HepG2 (cell line): ENCODE measurements around the gene GDF15. TPM values are rescaled to one million over a fixed set of nuclear protein-coding genes. Genes with fewer than 3 reads are reported as not detected.

Experiments
- BHLHE40 ChIP-seq: IDR thresholded peaks from 2 replicates; pipeline ENCODE4 v1.6.1; 2011; ENCODE audit warnings: low read length, improper control_type of control experiment
- CEBPB ChIP-seq: IDR thresholded peaks from 2 replicates; pipeline ENCODE4 v1.6.1; 2011; ENCODE audit warnings: low read depth, low read length, improper control_type of control experiment, borderline replicate concordance
- GATAD2A ChIP-seq: IDR thresholded peaks from 2 replicates; pipeline ENCODE4 v1.6.1; 2016
- HNF1A ChIP-seq, 2 experiments: sonication (generic) in 1 of 2; formaldehyde crosslinking in 1 of 2; IDR thresholded peaks; 2 replicates each; pipeline versions ENCODE4 v1.4.0 to v1.6.1; 2016 to 2020; ENCODE audit warnings: borderline replicate concordance in 1 of 2, low read depth in 1 of 2, mild to moderate bottlenecking in 1 of 2, missing genetic modification reagents in 1 of 2
- HOXA3 ChIP-seq: sonication (generic); formaldehyde crosslinking; IDR thresholded peaks from 2 replicates; pipeline ENCODE4 v1.5.0; 2020; ENCODE audit warnings: missing genetic modification reagents
- KDM1A ChIP-seq: IDR thresholded peaks from 2 replicates; pipeline ENCODE4 v1.6.1; 2016; ENCODE audit warnings: missing compliant biosample characterization
- KLF16 ChIP-seq, 2 experiments: sonication (generic) in 1 of 2; formaldehyde crosslinking in 1 of 2; IDR thresholded peaks; 2 replicates each; pipeline versions ENCODE4 v1.6.1 to v1.8.0; 2016 to 2023; ENCODE audit warnings: missing genetic modification reagents in 2 of 2, missing compliant biosample characterization in 1 of 2
- MAX ChIP-seq: IDR thresholded peaks from 2 replicates; pipeline ENCODE4 v1.6.1; 2012; ENCODE audit warnings: inconsistent platforms
- NR2F6 ChIP-seq, 2 experiments: IDR thresholded peaks; 2 replicates each; pipeline ENCODE4 v1.6.1; 2016; ENCODE audit warnings: antibody characterized with exemption in 1 of 2, mild to moderate bottlenecking in 1 of 2
- SSRP1 ChIP-seq: IDR thresholded peaks from 2 replicates; pipeline ENCODE4 v1.6.1; 2016; ENCODE audit warnings: control low read depth
- TCF12 ChIP-seq, 2 experiments: fragments of 450-650 bp in 1 of 2; sonication (generic) in 1 of 2; formaldehyde crosslinking in 1 of 2; IDR thresholded peaks; 2 replicates each; pipeline versions ENCODE4 v1.6.1 to v1.8.0; 2017 to 2022; ENCODE audit warnings: antibody characterized with exemption in 1 of 2, mild to moderate bottlenecking in 1 of 2, missing genetic modification reagents in 1 of 2, moderate library complexity in 1 of 2
- TEAD3 ChIP-seq: optimal IDR thresholded peaks from 2 replicates; pipeline ENCODE3; 2016; ENCODE audit warnings: borderline replicate concordance
- ZBTB37 ChIP-seq: sonication (generic); formaldehyde crosslinking; IDR thresholded peaks from 2 replicates; pipeline ENCODE4 v1.4.0; 2020; ENCODE audit warnings: mild to moderate bottlenecking, missing genetic modification reagents
- ZBTB43 ChIP-seq: sonication (generic); formaldehyde crosslinking; conservative IDR thresholded peaks from 2 replicates; pipeline ENCODE4 v1.4.0; 2020; ENCODE audit warnings: missing genetic modification reagents
- ZMYM4 ChIP-seq: sonication (generic); formaldehyde crosslinking; IDR thresholded peaks from 2 replicates; pipeline ENCODE4 v1.8.1; 2023; ENCODE audit warnings: mild to moderate bottlenecking, missing genetic modification reagents
- ZNF460 ChIP-seq: sonication (generic); formaldehyde crosslinking; IDR thresholded peaks from 2 replicates; pipeline ENCODE4 v1.5.1; 2020; ENCODE audit warnings: missing genetic modification reagents, mild to moderate bottlenecking, borderline replicate concordance
- ZNF572 ChIP-seq: sonication (generic); formaldehyde crosslinking; IDR thresholded peaks from 2 replicates; pipeline ENCODE4 v1.5.1; 2020; ENCODE audit warnings: mild to moderate bottlenecking, missing genetic modification reagents
- ZNF598 ChIP-seq: sonication (generic); formaldehyde crosslinking; IDR thresholded peaks from 2 replicates; pipeline ENCODE4 v1.5.1; 2020; ENCODE audit warnings: mild to moderate bottlenecking, missing genetic modification reagents, borderline replicate concordance
- polyA plus RNA-seq, 8 experiments: library from polyadenylated mRNA; depleted of rRNA in 3 of 8; stranded (reverse) in 7 of 8; unstranded in 1 of 8; fragments of >200 nt; fragmentation: Illumina TruSeq in 4 of 8; extraction: Trizol in 4 of 8; gene quantifications; 2 replicates each; pipeline versions ENCODE4 v1.2.1 to v1.2.3, GENCODE V29; 2011 to 2016; ENCODE audit warnings: low read depth in 4 of 8, missing spikeins in 1 of 8, mixed read lengths in 1 of 8; ENCODE audit not compliant: insufficient read depth in 1 of 8
- total RNA-seq, 5 experiments: library from RNA; depleted of rRNA; stranded (reverse); fragments of >200 nt; fragmentation: Illumina TruSeq; extraction: Trizol; gene quantifications; 2 replicates each; pipeline ENCODE4 v1.2.3, GENCODE V29; 2016; ENCODE audit warnings: low read depth in 1 of 5
- TF ChIP-seq, protein P1 (sequence below): sonication (generic); formaldehyde crosslinking; IDR thresholded peaks from 2 replicates; pipeline ENCODE4 v1.4.0; 2020; ENCODE audit warnings: missing genetic modification reagents, borderline replicate concordance

GDF15 gene
- total and polyA plus RNA-seq, 2 of the 13 experiments (the other 11 are each of a cell fraction or from before 2014, with no cell fraction given): 146 to 422 TPM

GRCh38 chr19:18362934-18363542, 22.9 kb upstream of the GDF15 start (continued):
- TF ChIP-seq, protein P1, sequence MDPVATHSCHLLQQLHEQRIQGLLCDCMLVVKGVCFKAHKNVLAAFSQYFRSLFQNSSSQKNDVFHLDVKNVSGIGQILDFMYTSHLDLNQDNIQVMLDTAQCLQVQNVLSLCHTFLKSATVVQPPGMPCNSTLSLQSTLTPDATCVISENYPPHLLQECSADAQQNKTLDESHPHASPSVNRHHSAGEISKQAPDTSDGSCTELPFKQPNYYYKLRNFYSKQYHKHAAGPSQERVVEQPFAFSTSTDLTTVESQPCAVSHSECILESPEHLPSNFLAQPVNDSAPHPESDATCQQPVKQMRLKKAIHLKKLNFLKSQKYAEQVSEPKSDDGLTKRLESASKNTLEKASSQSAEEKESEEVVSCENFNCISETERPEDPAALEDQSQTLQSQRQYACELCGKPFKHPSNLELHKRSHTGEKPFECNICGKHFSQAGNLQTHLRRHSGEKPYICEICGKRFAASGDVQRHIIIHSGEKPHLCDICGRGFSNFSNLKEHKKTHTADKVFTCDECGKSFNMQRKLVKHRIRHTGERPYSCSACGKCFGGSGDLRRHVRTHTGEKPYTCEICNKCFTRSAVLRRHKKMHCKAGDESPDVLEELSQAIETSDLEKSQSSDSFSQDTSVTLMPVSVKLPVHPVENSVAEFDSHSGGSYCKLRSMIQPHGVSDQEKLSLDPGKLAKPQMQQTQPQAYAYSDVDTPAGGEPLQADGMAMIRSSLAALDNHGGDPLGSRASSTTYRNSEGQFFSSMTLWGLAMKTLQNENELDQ: no peak
- 0 out of 2 replicates have a peak, but pooled peaks have one; percentile 33 for TF ChIP-seq SSRP1 (CRISPR knock-in tag)
- peak; percentile 7; the same call in 1 of the 2 replicates for TF ChIP-seq ZNF598 (CRISPR knock-in tag)
- peak; percentile 91; the same call in 1 of the 2 replicates for TF ChIP-seq KDM1A
- peak; percentile 79 for TF ChIP-seq ZNF460
- TF ChIP-seq KLF16 (CRISPR knock-in tag; IDR thresholded peaks at IDR 0.05): 0 out of 4 replicates have a peak, but pooled peaks of 1 of the 2 experiments have one; percentile 36
- 0 out of 2 replicates have a peak, but pooled peaks have one; percentile 13 for TF ChIP-seq HOXA3
- peak; percentile 53; the same call in 1 of the 2 replicates for TF ChIP-seq CEBPB
- peak; percentile 82 for TF ChIP-seq NR2F6 (IDR thresholded peaks at IDR 0.05)
- TF ChIP-seq NR2F6 (CRISPR knock-in tag; IDR thresholded peaks at IDR 0.05): peak; percentile 92
- 0 out of 2 replicates have a peak, but pooled peaks have one; percentile 56 for TF ChIP-seq ZBTB37
- no peak for TF ChIP-seq TCF12 (IDR thresholded peaks at IDR 0.05)
- TF ChIP-seq TCF12 (CRISPR knock-in tag; IDR thresholded peaks at IDR 0.05): 0 out of 2 replicates have a peak, but pooled peaks have one; percentile 81
- no peak for TF ChIP-seq HNF1A (IDR thresholded peaks at IDR 0.05; ENCODE audit: low read depth)
- peak; percentile 44; the same call in 1 of the 2 replicates for TF ChIP-seq HNF1A (CRISPR knock-in tag; IDR thresholded peaks at IDR 0.05; ENCODE audit: borderline replicate concordance)
- TF ChIP-seq BHLHE40: peak; percentile 90
- peak; percentile 49 for TF ChIP-seq ZMYM4 (CRISPR knock-in tag)
- peak; percentile 67 for TF ChIP-seq TEAD3 (CRISPR knock-in tag)
- 0 out of 2 replicates have a peak, but pooled peaks have one; percentile 69 for TF ChIP-seq ZBTB43 (CRISPR knock-in tag)
- no peak for TF ChIP-seq ZNF572
- TF ChIP-seq MAX: peak; percentile 63; the same call in 1 of the 2 replicates
- TF ChIP-seq GATAD2A (CRISPR knock-in tag): peak; percentile 72
